ENCODE measurements around the gene NLRX1. TPM values are rescaled to one million over a fixed set of nuclear protein-coding genes. Genes with fewer than 3 reads are reported as not detected.
A peak's percentile ranks its signal among the peaks of the same experiment; 100 is the strongest.
"Not testable (repeated sequence)": the region's sequence is repeated elsewhere in the genome, so short reads cannot be mapped to it uniquely, and the experiment has no call there.

The NLRX1 gene
- total RNA-seq, 1 experiment from 2014 or later = 35.8 TPM

DNA sequence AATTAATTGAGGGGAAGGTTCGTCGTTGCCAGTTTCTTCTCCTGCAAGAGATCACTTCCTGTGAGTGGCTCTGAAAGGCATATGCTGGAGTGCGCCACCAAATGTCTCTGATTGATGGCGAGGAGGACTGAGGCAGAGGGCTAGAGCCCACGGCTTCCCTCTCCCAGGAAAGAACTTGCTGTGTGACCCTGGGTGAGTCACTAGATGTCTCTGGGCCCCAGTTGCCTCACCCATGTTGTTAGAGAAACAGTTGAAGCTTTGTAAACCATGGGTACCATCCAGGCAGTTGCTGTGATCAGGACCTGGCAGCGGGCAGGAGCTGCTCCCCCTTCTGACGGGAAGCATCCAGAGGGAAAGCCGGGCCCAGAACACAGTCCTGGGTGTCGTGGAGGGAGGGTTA lies 16.5 kb upstream of the NLRX1 start:
- no peak for DNase-seq (ENCODE audit: low read depth)
- in situ Hi-C loops (cut with HindIII; ENCODE audit: low pct_unique_long_range_greater_than_20kb, low sequenced_read_pairs) = no loop called here

DNA sequence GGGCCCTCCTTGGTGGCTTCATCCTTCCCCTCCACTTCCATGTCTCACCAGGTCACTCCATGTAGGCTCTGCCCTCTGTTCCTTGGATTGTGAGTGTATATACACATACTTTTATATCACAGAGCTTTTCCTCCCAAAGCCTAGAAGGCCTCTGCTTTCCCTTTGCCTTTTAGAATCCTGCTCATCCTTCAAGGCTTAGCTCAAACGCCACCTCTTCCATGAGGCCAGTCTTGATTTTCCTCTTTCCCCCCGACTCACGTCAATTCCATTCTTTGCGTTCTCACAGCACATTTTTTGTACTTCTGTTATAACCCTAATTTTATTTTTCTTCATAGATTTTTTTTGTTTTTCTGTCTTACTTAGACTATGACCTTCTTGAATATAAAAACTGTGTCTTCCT lies 15.9 kb upstream of the NLRX1 start:
- no peak for DNase-seq (ENCODE audit: low read depth)
- in situ Hi-C loops (cut with HindIII; ENCODE audit: low pct_unique_long_range_greater_than_20kb, low sequenced_read_pairs) = no loop called here

DNA sequence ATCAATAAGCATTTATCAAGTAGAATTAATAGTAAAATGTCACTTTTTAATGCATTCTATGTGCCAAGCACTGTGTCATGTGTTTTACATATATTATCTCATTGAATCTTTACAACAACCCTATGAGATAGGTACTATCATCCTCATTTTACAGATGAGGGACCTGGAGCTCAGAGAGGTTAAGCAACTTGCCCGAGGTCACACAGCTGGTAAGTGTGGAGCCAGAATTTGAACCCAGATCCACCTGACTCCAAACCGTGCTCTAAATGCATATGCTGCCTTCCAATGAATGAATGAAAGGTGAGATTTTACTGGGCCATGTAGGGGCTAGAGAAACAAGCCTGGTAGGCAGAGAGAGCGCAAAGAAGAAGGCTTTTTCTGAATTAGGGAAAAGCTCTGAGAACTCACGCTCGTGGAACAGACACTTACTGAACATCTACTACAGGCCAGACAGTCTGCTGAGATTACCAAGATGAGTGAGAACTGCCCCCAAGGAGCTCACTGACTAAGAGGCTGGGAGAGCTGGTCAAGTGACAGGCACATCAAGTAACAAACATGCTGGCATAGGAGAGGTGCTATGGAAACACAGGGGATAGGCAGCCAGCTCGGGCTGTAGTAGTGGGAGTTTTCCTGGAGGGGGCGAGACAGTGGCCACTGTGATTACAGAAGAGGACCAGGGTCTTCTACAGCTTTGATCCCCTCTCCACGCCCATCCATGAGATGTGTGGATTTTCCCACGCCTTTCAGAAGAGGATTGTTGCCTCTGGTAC lies 15.3 kb upstream of the NLRX1 start:
- DNase-seq (ENCODE audit: low read depth) = no peak
- in situ Hi-C loops (cut with HindIII; ENCODE audit: low pct_unique_long_range_greater_than_20kb, low sequenced_read_pairs) = no loop called here

DNA sequence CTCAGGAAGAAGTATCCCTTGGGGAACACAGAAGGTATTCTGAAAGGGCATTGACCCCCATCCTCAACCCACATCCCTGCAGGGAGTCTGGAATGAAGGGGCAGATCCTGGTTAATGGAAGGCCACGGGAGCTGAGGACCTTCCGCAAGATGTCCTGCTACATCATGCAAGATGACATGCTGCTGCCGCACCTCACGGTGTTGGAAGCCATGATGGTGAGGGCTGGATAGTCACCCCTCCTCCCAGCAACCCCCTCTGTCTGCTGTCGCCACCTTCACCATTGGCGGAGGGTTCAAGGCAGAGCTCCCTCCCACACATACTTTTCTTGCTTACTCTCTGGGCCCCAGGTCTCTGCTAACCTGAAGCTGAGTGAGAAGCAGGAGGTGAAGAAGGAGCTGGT lies 14.3 kb upstream of the NLRX1 start:
- in situ Hi-C loops (cut with HindIII; ENCODE audit: low pct_unique_long_range_greater_than_20kb, low sequenced_read_pairs) = no loop called here
- DNase-seq (ENCODE audit: low read depth) = no peak

DNA sequence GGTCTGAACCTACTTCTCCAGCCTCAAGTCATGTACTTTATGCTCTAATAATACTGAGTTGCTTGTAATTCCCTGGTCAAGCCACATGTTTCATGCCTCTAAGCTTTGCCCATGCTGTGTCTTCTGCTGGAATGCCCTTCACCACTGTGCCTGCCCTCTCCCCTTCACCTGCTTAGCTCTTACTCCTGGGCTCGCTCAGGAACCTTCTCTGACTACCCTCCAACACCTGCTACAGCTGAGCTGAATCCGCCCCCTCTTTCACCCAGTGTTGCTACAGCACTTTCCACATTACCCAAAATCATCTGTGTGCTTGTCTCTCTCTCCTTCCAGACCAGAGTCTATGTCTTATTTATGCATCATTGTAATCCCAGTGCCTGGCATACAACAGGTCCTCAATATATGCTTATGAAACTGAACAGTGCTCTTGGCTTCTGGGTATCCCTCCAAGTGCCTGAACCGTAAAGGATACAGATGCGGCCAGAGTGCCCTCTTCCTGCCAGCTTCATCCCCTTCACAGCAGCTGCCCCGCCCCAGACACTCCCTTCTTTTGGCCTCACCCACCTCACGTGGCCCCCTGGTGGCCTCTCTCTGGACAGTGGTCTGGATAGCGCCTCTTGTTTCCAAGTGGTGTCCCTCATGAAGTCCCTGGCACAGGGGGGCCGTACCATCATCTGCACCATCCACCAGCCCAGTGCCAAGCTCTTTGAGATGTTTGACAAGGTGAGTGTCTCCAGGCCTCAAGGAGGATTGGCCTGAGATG lies 12.6 kb upstream of the NLRX1 start:
- no peak for DNase-seq (ENCODE audit: low read depth)

DNA sequence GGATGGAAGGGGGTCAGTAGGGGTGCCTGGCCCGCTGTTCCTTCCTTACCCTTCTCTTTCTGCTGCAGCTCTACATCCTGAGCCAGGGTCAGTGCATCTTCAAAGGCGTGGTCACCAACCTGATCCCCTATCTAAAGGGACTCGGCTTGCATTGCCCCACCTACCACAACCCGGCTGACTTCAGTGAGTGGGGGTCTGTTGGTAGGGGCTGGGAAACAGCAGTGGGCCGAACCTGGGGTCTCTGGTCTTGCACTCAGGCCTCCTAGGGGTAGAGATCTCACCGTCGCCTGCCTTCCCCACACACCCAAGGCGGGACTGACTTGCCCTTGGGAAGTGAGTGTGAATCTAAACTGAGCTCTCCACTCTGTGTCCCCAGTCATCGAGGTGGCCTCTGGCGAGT lies 12.0 kb upstream of the NLRX1 start:
- in situ Hi-C loops (cut with HindIII; ENCODE audit: low pct_unique_long_range_greater_than_20kb, low sequenced_read_pairs) = no loop called here
- DNase-seq (ENCODE audit: low read depth) = no peak

More for the DNA sequence above, 12.6 kb upstream of the NLRX1 start:
- in situ Hi-C loops (cut with HindIII; ENCODE audit: low pct_unique_long_range_greater_than_20kb, low sequenced_read_pairs) = no loop called here

DNA sequence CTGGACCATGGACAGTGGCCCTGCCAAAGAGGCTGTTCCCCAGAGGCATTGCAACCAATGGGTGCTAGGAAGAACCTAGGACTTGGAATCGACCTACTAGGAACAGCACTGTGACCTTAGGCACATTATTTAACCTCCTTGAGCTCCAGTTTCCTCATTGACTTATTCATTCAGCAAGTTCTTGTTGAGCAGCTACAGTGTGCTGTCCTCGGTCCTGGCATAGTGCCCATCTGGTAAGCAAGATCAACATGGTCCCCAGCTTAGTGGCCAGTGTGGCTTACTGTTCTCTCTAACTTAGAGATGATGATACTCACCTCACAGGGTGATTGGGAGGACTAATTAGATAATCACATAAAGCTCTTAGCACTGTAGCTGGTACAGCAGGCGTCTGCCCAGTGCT lies 11.5 kb upstream of the NLRX1 start:
- in situ Hi-C loops (cut with HindIII; ENCODE audit: low pct_unique_long_range_greater_than_20kb, low sequenced_read_pairs) = no loop called here

DNA sequence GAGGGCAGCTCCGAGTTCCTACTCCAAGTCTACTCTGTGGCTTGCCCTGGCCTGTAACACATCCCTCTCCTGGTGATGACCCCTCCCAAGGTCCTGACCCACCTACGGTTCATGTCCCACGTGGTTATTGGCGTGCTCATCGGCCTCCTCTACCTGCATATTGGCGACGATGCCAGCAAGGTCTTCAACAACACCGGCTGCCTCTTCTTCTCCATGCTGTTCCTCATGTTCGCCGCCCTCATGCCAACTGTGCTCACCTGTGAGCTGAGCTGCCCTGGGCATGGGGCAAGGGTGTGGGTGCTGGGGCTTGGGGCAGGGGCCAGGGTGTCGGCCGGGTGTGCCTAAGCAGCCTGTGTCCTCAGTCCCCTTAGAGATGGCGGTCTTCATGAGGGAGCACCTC lies 10.1 kb upstream of the NLRX1 start:
- DNase-seq (ENCODE audit: low read depth) = no peak
- in situ Hi-C loops (cut with HindIII; ENCODE audit: low pct_unique_long_range_greater_than_20kb, low sequenced_read_pairs) = no loop called here

More for the DNA sequence above, 11.5 kb upstream of the NLRX1 start:
- DNase-seq (ENCODE audit: low read depth) = no peak

DNA sequence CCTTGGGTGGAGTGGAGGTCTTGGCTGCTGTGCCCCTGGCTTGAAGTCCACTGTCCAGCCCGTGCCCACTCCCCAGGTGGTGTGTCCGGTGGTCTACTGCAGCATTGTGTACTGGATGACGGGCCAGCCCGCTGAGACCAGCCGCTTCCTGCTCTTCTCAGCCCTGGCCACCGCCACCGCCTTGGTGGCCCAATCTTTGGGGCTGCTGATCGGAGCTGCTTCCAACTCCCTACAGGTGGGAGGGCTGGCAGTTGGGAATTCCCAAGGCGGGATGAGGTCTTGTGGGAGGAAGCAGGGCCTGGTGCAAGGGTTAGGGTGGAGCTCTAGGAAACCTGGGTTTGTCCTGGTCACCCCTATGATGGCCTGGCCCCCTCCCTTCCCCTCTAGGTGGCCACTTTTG lies 8.4 kb upstream of the NLRX1 start:
- in situ Hi-C loops (cut with HindIII; ENCODE audit: low pct_unique_long_range_greater_than_20kb, low sequenced_read_pairs) = no loop called here

DNA sequence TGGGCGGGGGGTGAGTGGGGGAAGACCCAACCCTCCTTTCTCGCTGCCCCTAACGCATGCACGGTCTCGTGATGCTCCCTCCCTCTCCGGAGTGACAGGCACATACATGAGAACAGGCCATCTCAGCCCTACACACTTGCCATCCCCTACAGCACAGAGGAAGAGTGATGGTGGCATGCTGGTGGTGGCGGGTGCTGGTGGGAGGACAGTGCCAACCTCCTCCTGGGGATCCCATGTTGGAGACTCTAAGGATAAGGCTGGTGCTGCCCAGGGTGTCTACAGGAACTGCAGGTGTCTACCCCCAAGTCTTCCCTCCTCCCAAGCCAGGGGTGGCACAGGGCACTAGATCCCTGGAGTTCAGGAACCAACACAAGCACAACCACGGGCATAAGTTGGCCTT lies 6.7 kb upstream of the NLRX1 start:
- DNase-seq (ENCODE audit: low read depth) = no peak
- in situ Hi-C loops (cut with HindIII; ENCODE audit: low pct_unique_long_range_greater_than_20kb, low sequenced_read_pairs) = no loop called here

More for the DNA sequence above, 8.4 kb upstream of the NLRX1 start:
- DNase-seq (ENCODE audit: low read depth) = no peak

DNA sequence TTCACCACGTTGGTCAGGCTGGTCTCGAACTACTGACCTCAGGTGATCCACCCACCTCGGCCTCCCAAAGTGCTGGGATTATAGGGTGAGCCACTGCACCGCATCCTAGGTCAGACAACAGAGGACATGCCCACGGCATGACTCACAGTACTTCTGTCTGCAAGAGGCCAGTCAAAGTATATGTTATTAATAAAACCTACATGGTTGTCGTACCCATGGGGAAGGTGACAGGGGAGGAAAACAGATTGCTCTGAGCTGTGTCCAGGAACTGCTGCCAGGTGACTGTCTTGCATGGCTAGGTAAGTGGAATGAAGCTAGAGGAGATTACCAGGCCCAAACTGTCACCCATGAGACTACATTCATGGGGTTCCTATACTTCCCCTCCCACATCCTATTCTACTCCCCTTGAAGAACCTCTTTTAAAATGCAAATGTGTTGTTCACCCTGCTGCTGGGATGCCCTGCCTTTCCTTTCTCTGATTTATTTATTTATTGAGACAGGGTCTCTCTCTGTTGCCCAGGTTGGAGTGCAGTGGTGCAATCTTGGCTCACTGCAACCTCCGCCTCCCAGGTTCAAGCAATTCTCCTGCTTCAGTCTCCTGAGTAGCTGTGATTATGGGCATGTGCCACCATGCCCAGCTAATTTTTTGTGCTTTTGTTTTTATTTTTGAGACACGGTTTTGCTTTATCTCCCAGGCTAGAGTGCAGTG lies 2.0 kb upstream of the NLRX1 start:
- in situ Hi-C loops (cut with HindIII; ENCODE audit: low pct_unique_long_range_greater_than_20kb, low sequenced_read_pairs) = no loop called here
- peak; percentile 86 for DNase-seq (ENCODE audit: low read depth)

DNA sequence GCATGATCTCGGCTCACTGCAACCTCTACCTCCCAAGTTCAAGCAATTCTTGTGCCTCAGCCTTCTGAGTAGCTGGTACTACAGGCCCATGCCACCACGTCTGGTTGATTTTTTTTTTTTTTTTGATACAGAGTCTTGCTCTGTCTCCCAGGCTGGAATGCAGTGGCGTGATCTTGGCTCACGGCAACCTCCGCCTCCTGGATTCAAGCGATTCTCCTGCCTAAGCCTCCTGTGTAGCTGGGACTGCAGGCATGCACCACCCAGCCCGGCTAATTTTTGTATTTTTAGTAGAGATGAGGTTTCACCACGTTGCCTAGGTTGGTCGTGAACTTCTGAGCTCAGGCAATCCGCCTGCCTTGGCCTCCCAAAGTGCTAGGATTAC lies 1.5 kb upstream of the NLRX1 start:
- in situ Hi-C loops (cut with HindIII; ENCODE audit: low pct_unique_long_range_greater_than_20kb, low sequenced_read_pairs) = not testable (repeated sequence)

DNA sequence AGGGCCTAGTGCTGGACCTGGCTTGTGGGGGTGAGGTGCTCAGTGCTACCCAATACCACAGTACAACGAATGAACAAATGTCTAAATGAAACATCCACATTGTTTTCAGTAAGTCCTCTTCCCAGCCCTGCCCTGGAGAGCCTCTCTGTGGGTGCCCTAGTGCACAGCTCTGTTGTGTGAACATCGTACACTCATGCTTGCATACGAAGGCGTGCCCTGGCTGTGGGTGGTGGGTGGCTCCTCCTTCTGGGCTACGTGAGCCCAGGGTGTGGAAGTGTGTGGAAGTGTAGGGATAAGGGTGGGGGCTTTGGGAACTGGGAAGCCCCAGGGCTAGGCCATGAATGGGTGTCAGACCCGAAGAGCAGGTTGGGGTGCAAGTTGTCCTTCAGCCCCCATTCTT lies 592 bp upstream of the NLRX1 start:
- in situ Hi-C loops (cut with HindIII; ENCODE audit: low pct_unique_long_range_greater_than_20kb, low sequenced_read_pairs) = no loop called here
- peak; percentile 58 for DNase-seq (ENCODE audit: low read depth)

More for the DNA sequence above, 1.5 kb upstream of the NLRX1 start:
- peak; percentile 42 for DNase-seq (ENCODE audit: low read depth)

DNA sequence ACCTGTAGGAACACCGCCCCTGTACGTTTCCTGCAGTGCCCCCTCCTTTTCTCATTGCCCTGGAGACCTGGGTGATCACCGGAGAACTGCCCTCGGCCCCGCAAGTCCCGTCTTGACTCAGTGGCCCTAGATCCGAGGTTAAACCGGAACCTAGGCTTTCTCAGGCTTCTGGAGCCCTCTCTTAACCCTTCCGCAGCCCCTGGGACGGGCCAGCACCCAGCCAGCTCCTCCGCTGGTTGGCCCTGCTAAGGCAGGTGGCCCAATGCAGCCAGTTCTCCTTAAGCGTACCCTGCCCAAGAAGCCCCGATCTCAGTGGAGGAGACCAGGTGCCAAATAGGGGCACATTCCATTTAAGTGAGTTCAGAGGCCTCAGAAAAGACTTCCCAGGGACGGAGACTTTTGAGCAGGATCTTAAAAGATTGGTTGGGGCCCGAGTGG lies 776 bp downstream of the NLRX1 start:
- in situ Hi-C loops (cut with HindIII; ENCODE audit: low pct_unique_long_range_greater_than_20kb, low sequenced_read_pairs) = no loop called here
- peak; percentile 54 for DNase-seq (ENCODE audit: low read depth)

DNA sequence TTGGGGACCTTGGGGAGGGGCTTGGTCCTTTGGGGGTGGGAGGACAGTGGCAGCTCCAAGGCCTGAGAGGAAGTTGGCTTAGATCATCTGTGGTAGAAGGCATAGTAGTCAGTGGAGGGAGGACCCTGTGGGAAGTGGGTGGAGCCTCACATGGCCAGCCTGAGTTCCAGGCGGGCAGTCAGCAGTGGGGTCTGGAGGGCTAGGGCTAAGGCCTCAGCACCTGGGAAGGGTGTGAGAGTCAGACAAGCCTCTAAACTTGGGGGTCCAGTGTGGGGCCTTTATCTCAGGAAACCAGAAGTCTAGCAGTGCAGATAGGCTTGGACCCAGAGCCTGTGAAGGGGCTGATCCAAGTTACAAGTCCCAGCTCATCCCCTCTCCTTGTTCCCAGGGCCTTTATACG lies 4.0 kb downstream of the NLRX1 start:
- no peak for DNase-seq (ENCODE audit: low read depth)
- in situ Hi-C loops (cut with HindIII; ENCODE audit: low pct_unique_long_range_greater_than_20kb, low sequenced_read_pairs) = no loop called here

DNA sequence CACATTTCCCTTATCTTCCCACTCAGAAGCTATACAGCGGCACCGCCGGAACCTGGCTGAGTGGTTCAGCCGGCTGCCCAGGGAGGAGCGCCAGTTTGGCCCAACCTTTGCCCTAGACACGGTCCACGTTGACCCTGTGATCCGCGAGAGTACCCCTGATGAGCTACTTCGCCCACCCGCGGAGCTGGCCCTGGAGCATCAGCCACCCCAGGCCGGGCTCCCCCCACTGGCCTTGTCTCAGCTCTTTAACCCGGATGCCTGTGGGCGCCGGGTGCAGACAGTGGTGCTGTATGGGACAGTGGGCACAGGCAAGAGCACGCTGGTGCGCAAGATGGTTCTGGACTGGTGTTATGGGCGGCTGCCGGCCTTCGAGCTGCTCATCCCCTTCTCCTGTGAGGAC lies 4.9 kb downstream of the NLRX1 start:
- DNase-seq (ENCODE audit: low read depth) = no peak
- in situ Hi-C loops (cut with HindIII; ENCODE audit: low pct_unique_long_range_greater_than_20kb, low sequenced_read_pairs) = no loop called here

DNA sequence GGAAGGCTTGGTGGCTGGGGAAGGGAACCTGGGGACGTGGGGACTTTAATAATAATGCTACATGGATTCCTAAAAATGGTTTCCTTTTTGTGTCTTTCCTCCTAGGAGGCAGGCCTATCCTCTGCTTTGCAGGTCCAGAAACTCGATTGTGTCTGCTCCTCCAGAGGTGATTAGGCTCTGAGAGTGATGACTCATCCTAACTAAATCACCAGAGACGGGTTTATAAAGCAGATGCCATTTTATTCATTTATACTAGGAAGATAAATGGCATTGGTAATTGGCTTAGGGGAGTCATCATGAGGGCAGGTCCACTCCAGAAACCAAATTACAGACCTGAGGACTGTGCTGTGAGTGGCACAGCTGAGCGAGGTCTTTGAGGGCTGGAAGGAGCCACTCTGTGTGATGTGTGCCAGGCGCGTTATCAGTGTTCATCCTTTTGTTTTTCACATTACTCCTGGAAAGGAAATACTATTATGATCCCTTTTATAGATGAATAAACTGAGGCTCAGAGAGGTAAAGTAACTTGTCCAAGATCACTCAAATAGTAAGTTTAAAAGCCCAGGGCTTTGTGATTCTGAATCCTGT lies 7.1 kb downstream of the NLRX1 start:
- in situ Hi-C loops (cut with HindIII; ENCODE audit: low pct_unique_long_range_greater_than_20kb, low sequenced_read_pairs) = no loop called here
- peak; percentile 14 for DNase-seq (ENCODE audit: low read depth)

DNA sequence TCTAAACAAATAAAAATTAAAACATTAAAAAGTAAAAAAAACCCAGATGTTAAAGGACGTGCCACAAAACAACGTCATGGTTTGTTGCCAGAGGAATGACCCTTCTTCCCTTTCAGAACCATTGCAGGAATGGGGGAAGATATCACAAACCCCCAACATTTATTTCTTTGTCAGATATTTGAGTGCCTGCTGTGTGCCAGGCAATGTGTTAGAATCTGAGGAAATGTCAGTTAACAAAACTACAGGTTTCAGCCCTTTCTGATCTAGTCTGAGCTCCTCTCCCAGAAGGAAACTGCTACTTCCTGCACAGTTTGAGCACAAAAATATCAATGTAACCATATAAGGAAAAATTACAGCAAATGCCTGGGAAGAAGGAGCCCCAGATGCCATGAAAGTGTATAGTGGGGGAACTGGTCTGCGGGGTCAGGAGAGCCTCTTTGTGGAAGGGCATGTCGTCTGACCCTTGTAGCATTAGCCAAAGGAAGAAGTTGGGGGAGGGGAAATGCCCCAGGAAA lies 9.7 kb downstream of the NLRX1 start:
- in situ Hi-C loops (cut with HindIII; ENCODE audit: low pct_unique_long_range_greater_than_20kb, low sequenced_read_pairs) = no loop called here
- no peak for DNase-seq (ENCODE audit: low read depth)

DNA sequence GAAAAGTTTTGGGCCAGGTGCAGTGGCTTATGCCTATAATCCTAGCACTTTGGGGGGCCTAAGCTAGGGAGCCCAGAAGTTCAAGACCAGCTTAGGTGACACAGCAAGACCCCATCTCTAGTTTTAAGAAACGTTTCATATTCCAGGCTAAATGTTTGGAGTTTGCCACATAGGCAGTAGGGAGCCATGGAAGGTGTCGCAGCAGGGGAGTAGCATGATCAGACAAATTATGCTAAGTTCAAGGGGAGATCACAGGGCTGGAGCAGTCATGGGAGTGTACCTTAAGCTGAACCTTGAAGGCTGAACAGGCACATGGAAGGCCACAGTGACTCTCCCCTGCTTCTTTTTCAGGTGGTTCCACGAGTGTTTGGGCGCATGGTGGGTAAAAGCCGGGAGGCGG lies 10.8 kb downstream of the NLRX1 start:
- in situ Hi-C loops (cut with HindIII; ENCODE audit: low pct_unique_long_range_greater_than_20kb, low sequenced_read_pairs) = no loop called here
- no peak for DNase-seq (ENCODE audit: low read depth)

All from Caki2 (cell line).